Measurements from ENCODE around the gene IFT27. TPM values are rescaled to one million over a fixed set of nuclear protein-coding genes. Genes with fewer than 3 reads are reported as not detected.
"Not testable (repeated sequence)": the region's sequence is repeated elsewhere in the genome, so short reads cannot be mapped to it uniquely, and the experiment has no call there.

Gene IFT27
- total RNA-seq, 4 donors from 2014 or later, result 2.3 to 27.0 (median 15.4) TPM

- H3K27ac ChIP-seq, result no peak overlapping the region
- no peak for DNase-seq
- no peaks in the 10 kb centered on the region for H3K9me3 ChIP-seq
- intact Hi-C loops (cut with DNase I; ENCODE audit: low total_unique reads), result no loop called here
- H3K27me3 ChIP-seq, result no peaks in the 10 kb centered on the region
- no peaks in the 10 kb centered on the region for H3K36me3 ChIP-seq
- TF ChIP-seq POLR2A (IDR thresholded peaks at IDR 0.05) (no peak), CTCF (IDR thresholded peaks at IDR 0.05) (no peak)
- H3K4me1 ChIP-seq, result no peaks in the 10 kb centered on the region
- no peak overlapping the region for H3K4me3 ChIP-seq
Measured at GRCh38 chr22:36734171-36735058, 41.5 kb downstream of the IFT27 start.

DNA sequence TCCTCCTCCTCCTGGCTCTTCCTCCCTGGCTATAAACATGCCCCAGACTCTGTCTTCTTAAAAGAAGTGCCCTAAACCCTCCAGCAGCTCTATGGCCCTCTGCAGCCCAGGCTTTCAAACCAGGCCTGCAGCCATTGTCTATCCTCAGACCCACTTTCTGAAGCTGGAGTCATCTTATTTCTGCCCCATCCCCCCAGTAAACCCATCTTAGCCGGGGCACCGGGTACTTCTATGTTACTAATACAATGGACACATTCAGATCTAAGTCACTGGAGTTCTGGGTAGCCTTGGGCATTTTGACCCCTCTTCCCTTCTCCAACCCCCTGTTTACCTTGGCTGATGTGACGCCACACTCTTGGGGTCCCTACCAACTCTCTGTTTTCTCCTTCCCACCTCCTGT, 42.6 kb downstream of the IFT27 start:
- no peaks in the 10 kb centered on the region for H3K9me3 ChIP-seq
- no peaks in the 10 kb centered on the region for H3K27me3 ChIP-seq
- no peak overlapping the region for H3K4me3 ChIP-seq
- DNase-seq, result no peak
- H3K4me1 ChIP-seq, result no peaks in the 10 kb centered on the region
- TF ChIP-seq POLR2A (IDR thresholded peaks at IDR 0.05), result no peak
- TF ChIP-seq CTCF (IDR thresholded peaks at IDR 0.05), result no peak
- intact Hi-C loops (cut with DNase I; ENCODE audit: low total_unique reads), result no loop called here
- no peaks in the 10 kb centered on the region for H3K36me3 ChIP-seq
- H3K27ac ChIP-seq, result no peak overlapping the region

DNA sequence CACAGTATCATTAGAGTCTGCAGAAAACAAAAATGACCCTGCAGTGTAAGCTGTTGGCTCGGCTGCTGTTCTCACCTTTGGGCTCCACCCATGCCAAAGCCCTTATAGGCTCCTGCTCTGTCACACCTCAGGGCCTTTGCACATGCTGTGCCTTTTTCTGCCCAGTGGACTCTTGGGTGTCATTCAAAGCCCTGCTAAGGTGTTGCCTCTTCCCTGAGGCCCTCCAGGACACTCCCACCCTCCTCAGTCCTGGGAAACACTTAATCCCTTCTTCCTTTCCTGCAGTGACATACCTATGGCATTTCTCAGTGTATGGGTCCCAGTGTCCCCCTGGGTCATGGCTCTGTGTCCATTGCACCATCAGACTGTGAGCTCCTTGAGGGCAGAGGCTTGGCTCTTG, 43.3 kb downstream of the IFT27 start:
- Histone ChIP-seq H3K4me3 (no peak overlapping the region), H3K36me3 (no peaks in the 10 kb centered on the region), H3K9me3 (no peaks in the 10 kb centered on the region), H3K27ac (no peak overlapping the region), H3K27me3 (no peaks in the 10 kb centered on the region), H3K4me1 (no peaks in the 10 kb centered on the region)
- intact Hi-C loops (cut with DNase I; ENCODE audit: low total_unique reads), result no loop called here
- DNase-seq, result no peak
- no peak for TF ChIP-seq POLR2A (IDR thresholded peaks at IDR 0.05)
- no peak for TF ChIP-seq CTCF (IDR thresholded peaks at IDR 0.05)

GRCh38 chr22:36731916-36732315, 44.0 kb downstream of the IFT27 start:
- Histone ChIP-seq H3K27me3 (no peaks in the 10 kb centered on the region), H3K36me3 (no peaks in the 10 kb centered on the region), H3K4me3 (no peak overlapping the region), H3K9me3 (no peaks in the 10 kb centered on the region), H3K27ac (no peak overlapping the region), H3K4me1 (no peaks in the 10 kb centered on the region)
- TF ChIP-seq CTCF (IDR thresholded peaks at IDR 0.05) (no peak), POLR2A (IDR thresholded peaks at IDR 0.05) (no peak)
- intact Hi-C loops (cut with DNase I; ENCODE audit: low total_unique reads), result no loop called here
- no peak for DNase-seq

- not testable (repeated sequence) for H3K4me1 ChIP-seq
Measured at GRCh38 chr22:36731321-36731720, 44.6 kb downstream of the IFT27 start.

More at GRCh38 chr22:36731321-36731720, 44.6 kb downstream of the IFT27 start:
- H3K4me3 ChIP-seq; H3K9me3 ChIP-seq; DNase-seq; intact Hi-C loops (cut with DNase I; ENCODE audit: low total_unique reads); H3K27ac ChIP-seq; H3K36me3 ChIP-seq; H3K27me3 ChIP-seq: not testable (repeated sequence)

Data from uterus (tissue), 4 donors.